Measurements from ENCODE around the gene SAMHD1.
A peak's percentile ranks its signal among the peaks of the same experiment; 100 is the strongest.

Gene SAMHD1

DNA sequence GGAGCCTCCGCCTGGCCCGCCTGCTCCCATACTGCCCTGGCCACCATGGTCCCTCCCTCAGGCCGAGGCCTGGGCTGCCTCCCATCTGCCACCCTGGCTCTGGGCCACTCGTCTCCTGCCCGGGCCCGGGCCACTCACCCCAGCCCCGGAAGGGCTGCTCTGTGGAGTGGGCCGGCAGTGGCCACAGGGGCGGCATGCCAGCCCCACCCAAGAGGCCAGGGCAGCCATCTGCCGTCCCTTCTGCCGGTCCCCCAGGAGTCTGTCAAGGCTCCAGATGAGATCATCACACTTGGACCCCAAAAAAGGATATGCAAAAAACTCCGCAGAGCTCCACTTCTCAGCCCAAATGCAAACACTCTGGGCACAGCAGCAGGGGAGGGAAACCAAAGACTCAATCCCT is 99.3 kb downstream of the SAMHD1 start:
- TF ChIP-seq, protein P1, sequence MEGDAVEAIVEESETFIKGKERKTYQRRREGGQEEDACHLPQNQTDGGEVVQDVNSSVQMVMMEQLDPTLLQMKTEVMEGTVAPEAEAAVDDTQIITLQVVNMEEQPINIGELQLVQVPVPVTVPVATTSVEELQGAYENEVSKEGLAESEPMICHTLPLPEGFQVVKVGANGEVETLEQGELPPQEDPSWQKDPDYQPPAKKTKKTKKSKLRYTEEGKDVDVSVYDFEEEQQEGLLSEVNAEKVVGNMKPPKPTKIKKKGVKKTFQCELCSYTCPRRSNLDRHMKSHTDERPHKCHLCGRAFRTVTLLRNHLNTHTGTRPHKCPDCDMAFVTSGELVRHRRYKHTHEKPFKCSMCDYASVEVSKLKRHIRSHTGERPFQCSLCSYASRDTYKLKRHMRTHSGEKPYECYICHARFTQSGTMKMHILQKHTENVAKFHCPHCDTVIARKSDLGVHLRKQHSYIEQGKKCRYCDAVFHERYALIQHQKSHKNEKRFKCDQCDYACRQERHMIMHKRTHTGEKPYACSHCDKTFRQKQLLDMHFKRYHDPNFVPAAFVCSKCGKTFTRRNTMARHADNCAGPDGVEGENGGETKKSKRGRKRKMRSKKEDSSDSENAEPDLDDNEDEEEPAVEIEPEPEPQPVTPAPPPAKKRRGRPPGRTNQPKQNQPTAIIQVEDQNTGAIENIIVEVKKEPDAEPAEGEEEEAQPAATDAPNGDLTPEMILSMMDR (IDR thresholded peaks at IDR 0.05; ENCODE audit: low read depth, low read length): no peak
- H3K4me3 ChIP-seq (replicated peaks in 1 of 2; ENCODE audit: low read depth in 2 of 2, low read length in 2 of 2): no peak overlapping the region
- DNase-seq (ENCODE audit: low read depth in 2 of 2): no peak

GRCh38 chr20:36851490-36851889 is 100.0 kb downstream of the SAMHD1 start:
- no peak for DNase-seq (ENCODE audit: low read depth in 2 of 2)
- no peak overlapping the region for H3K4me3 ChIP-seq (replicated peaks in 1 of 2; ENCODE audit: low read depth in 2 of 2, low read length in 2 of 2)
- TF ChIP-seq, protein P1 (IDR thresholded peaks at IDR 0.05; ENCODE audit: low read depth, low read length): no peak

- TF ChIP-seq, protein P1 (IDR thresholded peaks at IDR 0.05; ENCODE audit: low read depth, low read length): no peak
- no peak for DNase-seq (ENCODE audit: low read depth in 2 of 2)
- H3K4me3 ChIP-seq (replicated peaks in 1 of 2; ENCODE audit: low read depth in 2 of 2, low read length in 2 of 2): no peak overlapping the region
Measured at GRCh38 chr20:36850759-36851158, 100.7 kb downstream of the SAMHD1 start.

DNA sequence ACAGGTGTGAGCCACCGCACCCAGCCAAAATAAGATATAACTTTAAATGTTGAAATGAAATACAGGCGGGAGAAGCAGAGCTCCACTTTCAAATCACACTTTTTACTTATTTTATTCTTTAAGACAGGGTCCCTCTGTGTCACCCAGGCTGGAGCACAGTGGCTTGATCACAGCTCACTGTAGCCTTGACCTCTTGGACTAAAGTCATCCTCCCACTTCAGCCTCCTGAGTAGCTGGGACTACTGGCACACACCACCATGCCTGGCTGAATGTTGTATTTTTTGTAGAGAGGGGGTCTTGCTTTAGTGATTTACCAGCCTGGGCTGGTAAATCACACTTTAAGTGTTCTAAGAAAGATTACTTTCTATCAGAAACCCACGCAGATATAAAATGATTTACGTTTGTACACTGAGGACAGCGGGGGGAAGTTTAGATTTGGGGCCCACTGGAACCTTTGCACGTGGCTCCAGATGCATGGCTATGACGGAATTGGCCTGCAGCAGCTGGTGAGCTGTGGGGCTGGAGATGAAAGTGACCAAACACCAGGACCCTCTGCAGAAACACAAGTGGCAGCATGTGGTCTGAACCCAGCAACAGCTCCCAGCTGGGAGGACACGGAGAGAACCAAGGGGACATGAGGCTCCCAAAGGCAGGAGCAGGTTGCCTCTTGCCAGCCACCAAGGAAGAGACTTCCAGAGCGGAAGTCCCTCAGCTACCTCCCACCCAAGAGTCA is 102.0 kb downstream of the SAMHD1 start:
- TF ChIP-seq, protein P1 (IDR thresholded peaks at IDR 0.05; ENCODE audit: low read depth, low read length): no peak
- no peak for DNase-seq (ENCODE audit: low read depth in 2 of 2)
- no peak overlapping the region for H3K4me3 ChIP-seq (replicated peaks in 1 of 2; ENCODE audit: low read depth in 2 of 2, low read length in 2 of 2)

DNA sequence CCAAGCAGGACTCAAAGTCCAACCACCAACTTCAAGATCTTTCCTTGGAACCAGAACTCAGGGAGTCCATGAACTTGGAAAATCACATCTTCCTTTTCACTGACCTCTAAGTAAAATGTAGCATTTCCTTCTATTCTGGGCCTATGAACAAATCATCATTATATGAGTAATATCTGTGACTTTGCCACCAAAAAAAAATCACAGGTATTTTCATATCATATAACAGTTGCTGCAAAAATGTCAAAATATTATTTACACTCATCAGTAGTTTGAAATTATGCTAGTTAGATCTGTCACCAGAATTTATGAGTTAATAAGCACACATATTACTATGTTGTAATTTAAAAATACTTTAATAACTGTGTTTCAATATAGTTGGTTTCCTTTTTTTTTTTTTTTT is 102.8 kb downstream of the SAMHD1 start:
- no peak overlapping the region for H3K4me3 ChIP-seq (replicated peaks in 1 of 2; ENCODE audit: low read depth in 2 of 2, low read length in 2 of 2)

DNA sequence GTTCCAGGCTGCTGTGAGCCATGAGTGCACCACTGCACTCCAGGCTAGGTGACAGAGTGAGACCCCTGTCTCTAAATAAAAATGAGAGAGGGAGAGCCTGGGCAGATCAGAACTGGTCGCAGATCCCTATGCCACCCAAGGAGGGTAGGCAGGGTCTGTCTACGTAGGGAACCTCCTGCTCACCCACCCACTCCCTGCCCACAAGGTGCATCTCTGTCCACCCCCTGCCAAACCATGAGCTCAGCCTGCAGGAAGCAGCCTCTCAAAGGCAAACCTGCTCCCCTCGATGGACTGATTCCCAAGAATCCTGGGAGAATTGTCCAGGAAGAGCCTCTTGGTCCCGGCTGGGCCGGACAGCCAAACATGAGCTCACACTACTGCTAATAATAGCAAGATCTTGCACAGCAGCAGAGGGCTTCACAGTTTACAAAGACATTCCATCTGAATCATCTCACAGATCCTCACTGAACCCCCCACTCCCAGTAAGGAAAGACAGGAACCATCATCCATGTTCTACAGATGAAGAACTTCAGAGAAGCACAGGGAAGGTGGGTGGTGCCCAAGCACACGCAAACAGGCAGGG is 103.3 kb downstream of the SAMHD1 start:
- peak; percentile 81 to 88 for DNase-seq (ENCODE audit: low read depth in 2 of 2)
- no peak overlapping the region for H3K4me3 ChIP-seq (replicated peaks in 1 of 2; ENCODE audit: low read depth in 2 of 2, low read length in 2 of 2)
- TF ChIP-seq, protein P1 (IDR thresholded peaks at IDR 0.05; ENCODE audit: low read depth, low read length): no peak

More for the DNA sequence above, 102.8 kb downstream of the SAMHD1 start:
- TF ChIP-seq, protein P1 (IDR thresholded peaks at IDR 0.05; ENCODE audit: low read depth, low read length): no peak
- DNase-seq (ENCODE audit: low read depth in 2 of 2): no peak

All from cardiac fibroblast (primary cell).